H1 (cell line): ENCODE data around the gene TTC33. TPM values are rescaled to one million over a fixed set of nuclear protein-coding genes. Genes with fewer than 3 reads are reported as not detected.

Experiments used
- CTCF ChIA-PET: fragments of 300-600 bp; sonication (Branson Sonifier 250); formaldehyde crosslinking; loops from one replicate; lab custom pipeline; 2021; ENCODE audit not compliant: partially characterized antibody; lab: Charles Lee
- POLR2A ChIA-PET: fragments of 300-600 bp; sonication (Branson Sonifier 250); formaldehyde crosslinking; loops from one replicate; lab custom pipeline; 2021; ENCODE audit warnings: inconsistent platforms; ENCODE audit not compliant: partially characterized antibody; lab: Charles Lee
- DNase-seq, 2 experiments: peaks; one replicate each; pipeline versions ENCODE4 v3.0.0 to v3.0.0-alpha.2; 2010 to 2022; ENCODE audit warnings: low spot score in 2 of 2, low read depth in 1 of 2, mixed read lengths in 1 of 2
- FAIRE-seq: peaks from 2 replicates; lab custom pipeline; 2011; peaks lifted over from hg19 to GRCh38; lab: Jason Lieb, UNC
- H2AFZ ChIP-seq: 2 replicates; pipeline ENCODE4 v1.8.1; 2012; ENCODE audit warnings: low read length, inconsistent platforms
- H2AK5ac ChIP-seq: 2 replicates; pipeline ENCODE4 v1.6.1; 2013; ENCODE audit warnings: low read depth, low read length
- H2BK120ac ChIP-seq: replicated peaks from 2 replicates; pipeline ENCODE3; 2013; ENCODE audit warnings: low read depth, low read length, inconsistent platforms
- H2BK12ac ChIP-seq: 2 replicates; pipeline ENCODE4 v1.6.1; 2013; ENCODE audit warnings: low read depth, low read length
- H2BK15ac ChIP-seq: 2 replicates; pipeline ENCODE4 v1.6.1; 2013; ENCODE audit warnings: low read length
- H2BK20ac ChIP-seq: 2 replicates; pipeline ENCODE4 v1.6.1; 2013; ENCODE audit warnings: low read length
- H2BK5ac ChIP-seq: 2 replicates; pipeline ENCODE4 v1.6.1; 2013; ENCODE audit warnings: low read depth, low read length
- H3K14ac ChIP-seq: 2 replicates; pipeline ENCODE4 v1.6.1; 2013; ENCODE audit warnings: inconsistent platforms; ENCODE audit not compliant: insufficient read length
- H3K18ac ChIP-seq: 2 replicates; pipeline ENCODE4 v1.6.1; 2013; ENCODE audit warnings: low read length; ENCODE audit errors: extremely low read depth
- H3K23ac ChIP-seq: 2 replicates; pipeline ENCODE4 v1.6.1; 2013; ENCODE audit warnings: inconsistent platforms; ENCODE audit not compliant: insufficient read length
- H3K23me2 ChIP-seq: 2 replicates; pipeline ENCODE4 v1.6.1; 2013; ENCODE audit warnings: low read depth, low read length
- H3K27ac ChIP-seq: 2 replicates; pipeline ENCODE4 v1.6.1; 2011; ENCODE audit warnings: low read depth, low read length, inconsistent platforms
- H3K27me3 ChIP-seq, 4 experiments: replicated peaks in 1 of 4; 1 replicate in 1 of 4; 2 replicates in 3 of 4; pipeline versions ENCODE4 v1.6.1 to v1.8.1; 2011 to 2013; ENCODE audit warnings: low read length in 3 of 4, mild to moderate bottlenecking in 3 of 4, inconsistent platforms in 2 of 4, mixed read lengths in 2 of 4, moderate library complexity in 1 of 4; ENCODE audit not compliant: control insufficient read depth in 3 of 4, insufficient read depth in 3 of 4; ENCODE audit errors: extremely low read depth in 1 of 4
- H3K36me3 ChIP-seq, 4 experiments: 2 replicates each; pipeline versions ENCODE4 v1.6.1 to v1.8.1; 2011 to 2013; ENCODE audit warnings: mild to moderate bottlenecking in 4 of 4, low read length in 3 of 4, moderate library complexity in 2 of 4, control low read depth in 1 of 4, inconsistent platforms in 1 of 4; ENCODE audit not compliant: insufficient read depth in 4 of 4, control insufficient read depth in 2 of 4
- H3K4ac ChIP-seq: replicated peaks from 2 replicates; pipeline ENCODE3; 2013; ENCODE audit warnings: low read length, low read depth, mixed read lengths, inconsistent platforms; ENCODE audit not compliant: insufficient read length
- H3K4me1 ChIP-seq, 4 experiments: replicated peaks in 1 of 4; 1 replicate in 1 of 4; 2 replicates in 3 of 4; pipeline versions ENCODE4 v1.6.1 to v1.8.1; 2011 to 2013; ENCODE audit warnings: low read length in 3 of 4, inconsistent platforms in 2 of 4, mixed read lengths in 1 of 4; ENCODE audit not compliant: insufficient read depth in 4 of 4, control insufficient read depth in 3 of 4
- H3K4me2 ChIP-seq, 2 experiments: 2 replicates each; pipeline versions ENCODE4 v1.6.1 to v1.8.1; 2011 to 2013; ENCODE audit warnings: low read depth in 2 of 2, low read length in 2 of 2, control low read depth in 1 of 2, inconsistent platforms in 1 of 2, mild to moderate bottlenecking in 1 of 2; ENCODE audit not compliant: insufficient read depth in 1 of 2
- H3K4me3 ChIP-seq, 4 experiments: fragments of 200-600, 300-600 bp in 1 of 4; sonication (generic), shearing (Covaris generic), sonication (Bioruptor Twin) in 1 of 4; 2 replicates each; pipeline versions ENCODE4 v1.5.1 to v1.8.1; 2011 to 2016; ENCODE audit warnings: low read length in 4 of 4, low read depth in 3 of 4, control low read depth in 2 of 4, inconsistent platforms in 2 of 4, mild to moderate bottlenecking in 2 of 4, mixed read lengths in 1 of 4, moderate library complexity in 1 of 4; ENCODE audit not compliant: insufficient read depth in 2 of 4; ENCODE audit errors: extremely low read depth in 1 of 4
- H3K56ac ChIP-seq: replicated peaks from 2 replicates; pipeline ENCODE3; 2013; ENCODE audit warnings: low read depth, mild to moderate bottlenecking, mixed read lengths, low read length, inconsistent platforms; ENCODE audit not compliant: insufficient read length
- H3K79me1 ChIP-seq: 2 replicates; pipeline ENCODE4 v1.6.1; 2013; ENCODE audit warnings: low read depth, low read length, control low read depth
- H3K79me2 ChIP-seq, 2 experiments: 2 replicates each; pipeline versions ENCODE4 v1.6.1 to v1.8.1; 2012 to 2013; ENCODE audit warnings: low read length in 2 of 2, mild to moderate bottlenecking in 2 of 2, inconsistent platforms in 1 of 2; ENCODE audit not compliant: insufficient read depth in 2 of 2, control insufficient read depth in 1 of 2
- H3K9ac ChIP-seq, 4 experiments: replicated peaks in 1 of 4; 1 replicate in 1 of 4; 2 replicates in 3 of 4; pipeline versions ENCODE4 v1.6.1 to v1.8.1; 2011 to 2013; ENCODE audit warnings: low read depth in 3 of 4, low read length in 3 of 4, control low read depth in 2 of 4, mild to moderate bottlenecking in 2 of 4, moderate library complexity in 2 of 4, inconsistent platforms in 1 of 4; ENCODE audit errors: extremely low read depth in 1 of 4
- H3K9me3 ChIP-seq, 2 experiments: 2 replicates each; pipeline versions ENCODE4 v1.6.1 to v1.8.1; 2012 to 2013; ENCODE audit warnings: mild to moderate bottlenecking in 2 of 2, moderate library complexity in 2 of 2, control low read depth in 1 of 2, inconsistent platforms in 1 of 2, low read depth in 1 of 2, low read length in 1 of 2, mixed read lengths in 1 of 2; ENCODE audit not compliant: insufficient read depth in 2 of 2
- H4K20me1 ChIP-seq, 2 experiments: replicated peaks in 1 of 2; 2 replicates each; pipeline versions ENCODE3 to v1.8.1; 2011 to 2013; ENCODE audit warnings: inconsistent platforms in 2 of 2, low read length in 2 of 2, mild to moderate bottlenecking in 1 of 2; ENCODE audit not compliant: insufficient read depth in 2 of 2, control insufficient read depth in 1 of 2
- H4K5ac ChIP-seq: 2 replicates; pipeline ENCODE4 v1.6.1; 2013; ENCODE audit warnings: low read length, low read depth, mixed read lengths, inconsistent platforms; ENCODE audit not compliant: insufficient read length
- H4K8ac ChIP-seq: 2 replicates; pipeline ENCODE4 v1.8.0; 2013; ENCODE audit warnings: mild to moderate bottlenecking, moderate library complexity, low read length, inconsistent platforms; ENCODE audit not compliant: insufficient read depth; ENCODE audit errors: extremely low read depth
- H4K91ac ChIP-seq: replicated peaks from 2 replicates; pipeline ENCODE3; 2013; ENCODE audit warnings: low read length, mixed read lengths, inconsistent platforms; ENCODE audit not compliant: insufficient read length
- MAFK ChIP-seq: IDR thresholded peaks from 2 replicates; pipeline ENCODE4 v1.6.1; 2012; ENCODE audit warnings: low read depth, mild to moderate bottlenecking, improper control_type of control experiment, low read length
- NANOG ChIP-seq: IDR thresholded peaks from 2 replicates; pipeline ENCODE4 v1.6.1; 2011; ENCODE audit warnings: low read length, low read depth, mild to moderate bottlenecking, inconsistent platforms; ENCODE audit not compliant: insufficient read depth, poor library complexity, severe bottlenecking
- NRF1 ChIP-seq: IDR thresholded peaks from 2 replicates; pipeline ENCODE4 v1.6.1; 2011; ENCODE audit warnings: mild to moderate bottlenecking, low read depth, low read length, improper control_type of control experiment
- RNF2 ChIP-seq: fragments of 200-900, 300-1000 bp; sonication (generic); IDR thresholded peaks from 2 replicates; pipeline ENCODE4 v1.7.1; 2016; ENCODE audit warnings: borderline replicate concordance, low read depth, mild to moderate bottlenecking, antibody characterized with exemption, low read length; ENCODE audit not compliant: poor library complexity, severe bottlenecking; ENCODE audit errors: missing control alignments
- SIN3A ChIP-seq, 2 experiments: IDR thresholded peaks in 1 of 2; conservative IDR thresholded peaks in 1 of 2; 2 replicates each; pipeline ENCODE4 v1.6.1; 2011 to 2012; ENCODE audit warnings: low read length in 2 of 2, improper control_type of control experiment in 1 of 2, low read depth in 1 of 2, mild to moderate bottlenecking in 1 of 2
- SP2 ChIP-seq: IDR thresholded peaks from 2 replicates; pipeline ENCODE4 v1.6.1; 2012; ENCODE audit warnings: mild to moderate bottlenecking, low read length, inconsistent platforms
- TEAD4 ChIP-seq: IDR thresholded peaks from 2 replicates; pipeline ENCODE4 v1.6.1; 2012; ENCODE audit warnings: low read depth, low read length, inconsistent platforms, mixed read lengths
- WGBS, 2 experiments: shearing (Covaris generic) in 1 of 2; methylation state at CpG; one replicate each; pipeline versions ENCODE4 v1.1.6 to v1.1.7; 2013 to 2015; ENCODE audit warnings: low lambda C conversion rate in 2 of 2, mixed read lengths in 2 of 2, inconsistent platforms in 1 of 2, low coverage in 1 of 2, missing lambda C conversion rate in 1 of 2; ENCODE audit not compliant: insufficient replicate concordance in 2 of 2, insufficient coverage in 1 of 2, insufficient read length in 1 of 2; ENCODE audit errors: extremely low coverage in 1 of 2, missing lambda C conversion rate in 1 of 2; 5-methylcytosine and 5-hydroxymethylcytosine counted together
- polyA plus RNA-seq, 7 experiments: library from polyadenylated mRNA; depleted of rRNA in 3 of 7; stranded (reverse) in 5 of 7; unstranded in 2 of 7; fragments of >200 nt in 5 of 7; fragments of 200-250 nt in 2 of 7; gene quantifications; 1 replicate in 5 of 7; 2 replicates in 1 of 7; 4 replicates in 1 of 7; pipeline versions ENCODE4 v1.2.1 to v1.2.3, GENCODE V29; 2011 to 2013; ENCODE audit warnings: missing spikeins in 2 of 7, mixed read lengths in 2 of 7
- total RNA-seq: library from RNA; stranded (reverse); fragmentation: NEBNext Ultra II Directional; extraction: Animal tissue kit (Norgen Biotek cat#: 25700); gene quantifications from 2 replicates; pipeline ENCODE4 v1.2.1, GENCODE V29; 2021
- TF ChIP-seq, protein P1 (sequence below): IDR thresholded peaks from 2 replicates; pipeline ENCODE4 v1.6.1; 2012; ENCODE audit warnings: inconsistent platforms
- TF ChIP-seq, protein P2 (sequence below): IDR thresholded peaks from 2 replicates; pipeline ENCODE4 v1.6.1; 2011; ENCODE audit warnings: low read depth, mild to moderate bottlenecking, low read length; ENCODE audit not compliant: insufficient read depth

Gene TTC33
- total and polyA plus RNA-seq, 2 of the 8 experiments (the other 6 are each of a cell fraction or from before 2014, with no cell fraction given): 1.2 to 12.6 TPM

- Histone ChIP-seq H3K4me2 (no peak overlapping the region), H3K4ac (no peak overlapping the region), H2AK5ac (no peak overlapping the region), H4K20me1 (no peaks in the 10 kb centered on the region), H3K27ac (no peak overlapping the region), H3K23me2 (no peaks in the 10 kb centered on the region), H2BK120ac (no peak overlapping the region), H3K4me3 (no peak overlapping the region), H2AFZ (no peak overlapping the region), H2BK12ac (no peak overlapping the region), H3K56ac (no peak overlapping the region), H4K5ac (no peak overlapping the region), H2BK5ac (no peak overlapping the region), H3K18ac (no peak overlapping the region), H3K9ac (no peak overlapping the region), H3K79me2 (no peaks in the 10 kb centered on the region), H3K79me1 (no peaks in the 10 kb centered on the region), H4K91ac (no peak overlapping the region), H3K4me1 (no peaks in the 10 kb centered on the region), H2BK15ac (no peak overlapping the region), H3K14ac (no peak overlapping the region), H3K36me3 (no peaks in the 10 kb centered on the region), H3K23ac (no peak overlapping the region), H3K27me3 (no peaks in the 10 kb centered on the region), H2BK20ac (no peak overlapping the region), H3K9me3 (peaks cover 0 to 2% of the 10 kb centered on the region in 2 experiments; a peak in 2 of 4 replicates), H4K8ac (peak overlapping the region; percentile 66; the same call in 1 of the 2 replicates)
- POLR2A ChIA-PET: no interaction called here
- DNase-seq (no peak), FAIRE-seq (no peak)
- 59% methylated on average over 3 of the region's 3 CpGs; no CpG with 5 or more reads in 1 of the 2 experiments for WGBS, 2 experiments
- no peak for TF ChIP-seq SIN3A (conservative IDR thresholded peaks at IDR 0.05 in 1 of 2, IDR thresholded peaks at IDR 0.05 in 1 of 2; ENCODE audit: low read depth in 1 of 2, low read length in 2 of 2)
- TF ChIP-seq NRF1: no peak
- TF ChIP-seq, protein P1, sequence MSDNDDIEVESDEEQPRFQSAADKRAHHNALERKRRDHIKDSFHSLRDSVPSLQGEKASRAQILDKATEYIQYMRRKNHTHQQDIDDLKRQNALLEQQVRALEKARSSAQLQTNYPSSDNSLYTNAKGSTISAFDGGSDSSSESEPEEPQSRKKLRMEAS: no peak
- no peak for TF ChIP-seq RNF2
- no peak for TF ChIP-seq TEAD4
- no peak for TF ChIP-seq SP2
- TF ChIP-seq MAFK: no peak
- no peak for TF ChIP-seq NANOG
- TF ChIP-seq, protein P2, sequence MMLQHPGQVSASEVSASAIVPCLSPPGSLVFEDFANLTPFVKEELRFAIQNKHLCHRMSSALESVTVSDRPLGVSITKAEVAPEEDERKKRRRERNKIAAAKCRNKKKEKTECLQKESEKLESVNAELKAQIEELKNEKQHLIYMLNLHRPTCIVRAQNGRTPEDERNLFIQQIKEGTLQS: no peak
- CTCF ChIA-PET: interaction anchor here (0.8 to 4.7 kb wide), 6 partner anchors 15 to 1120 kb away, joined by 3 to 15 read pairs (median 6); no protein-coding TSS in a partner anchor
Observed at GRCh38 chr5:40690267-40690666, 65.5 kb downstream of the TTC33 start.
